Fibroblast of mammary gland (primary cell): ENCODE data around the gene BMAL1.
"Not testable (repeated sequence)": the region's sequence is repeated elsewhere in the genome, so short reads cannot be mapped to it uniquely, and the experiment has no call there.

Experiments used
- DNase-seq: peaks from one replicate; pipeline ENCODE4 v3.0.0-alpha.2; 2010; ENCODE audit warnings: low read depth
- H3K4me3 ChIP-seq: 2 replicates; pipeline ENCODE4 v1.5.1; 2011; ENCODE audit warnings: low read depth, mild to moderate bottlenecking, low read length, moderate library complexity; ENCODE audit not compliant: control insufficient read depth
- CTCF ChIP-seq: conservative IDR thresholded peaks from 2 replicates; pipeline ENCODE4 v1.5.1; 2011; ENCODE audit warnings: low read depth, low read length, inconsistent platforms; ENCODE audit not compliant: control insufficient read depth, insufficient read depth

Gene BMAL1

GRCh38 chr11:13386567-13386966, 109.0 kb downstream of the BMAL1 start:
- DNase-seq = no peak
- no peak overlapping the region for H3K4me3 ChIP-seq
- no peak for TF ChIP-seq CTCF

- peak; percentile 15 for DNase-seq
- H3K4me3 ChIP-seq = no peak overlapping the region
- no peak for TF ChIP-seq CTCF
These were observed 111.2 kb downstream of the BMAL1 start for GRCh38 chr11:13388741-13389140.

- no peak for TF ChIP-seq CTCF
- no peak for DNase-seq
These were observed 113.6 kb downstream of the BMAL1 start for GRCh38 chr11:13391217-13391616.

GRCh38 chr11:13398335-13398734, 120.7 kb downstream of the BMAL1 start:
- H3K4me3 ChIP-seq, DNase-seq: not testable (repeated sequence)

More at GRCh38 chr11:13391217-13391616, 113.6 kb downstream of the BMAL1 start:
- no peak overlapping the region for H3K4me3 ChIP-seq

GRCh38 chr11:13405220-13405619, 127.6 kb downstream of the BMAL1 start:
- no peak for TF ChIP-seq CTCF
- H3K4me3 ChIP-seq = no peak overlapping the region
- DNase-seq = no peak

- no peak overlapping the region for H3K4me3 ChIP-seq
- TF ChIP-seq CTCF = no peak
- DNase-seq = peak; percentile 4
These were observed 137.6 kb downstream of the BMAL1 start for GRCh38 chr11:13415201-13415600.

- no peak for DNase-seq
- H3K4me3 ChIP-seq = no peak overlapping the region
- TF ChIP-seq CTCF = no peak
These were observed 144.0 kb downstream of the BMAL1 start for GRCh38 chr11:13421561-13421960.

GRCh38 chr11:13423372-13423771, 145.8 kb downstream of the BMAL1 start:
- TF ChIP-seq CTCF = no peak
- DNase-seq = peak; percentile 11
- H3K4me3 ChIP-seq = no peak overlapping the region
